CD4-positive, alpha-beta T cell treated with Interleukin-4 for 1 hour (primary cell): ENCODE results near the gene ZNFX1.
A peak's percentile ranks its signal among the peaks of the same experiment; 100 is the strongest.

Source experiments
- DNase-seq, 2 donors: peaks; one replicate each; pipeline ENCODE4 v3.0.0-alpha.2; 2020 to 2022

Gene ZNFX1

GRCh38 chr20:49278818-49279676 lies 1.2 kb upstream of the ZNFX1 start:
- DNase-seq = peak in 1 of 2 donors; percentile 42

- no peak for DNase-seq
These were observed 146 bp downstream of the ZNFX1 start for GRCh38 chr20:49277786-49278035.

- DNase-seq = peak in 1 of 2 donors; percentile 22
These were observed 684 bp downstream of the ZNFX1 start for GRCh38 chr20:49276961-49277785.

- DNase-seq = peak; percentile 54 to 56
These were observed 1.5 kb downstream of the ZNFX1 start for GRCh38 chr20:49276161-49276960.

- no peak for DNase-seq
These were observed 2.2 kb downstream of the ZNFX1 start for GRCh38 chr20:49275636-49276035.

GRCh38 chr20:49275216-49275615 lies 2.6 kb downstream of the ZNFX1 start:
- no peak for DNase-seq

GRCh38 chr20:49273696-49274277 lies 4.1 kb downstream of the ZNFX1 start:
- DNase-seq = no peak

GRCh38 chr20:49272654-49273053 lies 5.2 kb downstream of the ZNFX1 start:
- DNase-seq = no peak

GRCh38 chr20:49270736-49271135 lies 7.1 kb downstream of the ZNFX1 start:
- no peak for DNase-seq

- no peak for DNase-seq
These were observed 7.7 kb downstream of the ZNFX1 start for GRCh38 chr20:49270177-49270576.

- DNase-seq = no peak
These were observed 9.1 kb downstream of the ZNFX1 start for GRCh38 chr20:49268600-49269365.

- peak in 1 of 2 donors; percentile 55 for DNase-seq
These were observed 10.5 kb downstream of the ZNFX1 start for GRCh38 chr20:49267327-49267726.

GRCh38 chr20:49262444-49262843 lies 15.4 kb downstream of the ZNFX1 start:
- no peak for DNase-seq

- no peak for DNase-seq
These were observed 16.7 kb downstream of the ZNFX1 start for GRCh38 chr20:49261173-49261572.

- no peak for DNase-seq
These were observed 17.6 kb downstream of the ZNFX1 start for GRCh38 chr20:49260218-49260617.

- no peak for DNase-seq
These were observed 18.1 kb downstream of the ZNFX1 start for GRCh38 chr20:49259799-49260198.

GRCh38 chr20:49259284-49259683 lies 18.6 kb downstream of the ZNFX1 start:
- DNase-seq = no peak

- no peak for DNase-seq
These were observed 21.6 kb downstream of the ZNFX1 start for GRCh38 chr20:49256261-49256660.

- DNase-seq = no peak
These were observed 25.1 kb downstream of the ZNFX1 start for GRCh38 chr20:49252556-49253350.

- no peak for DNase-seq
These were observed 28.8 kb downstream of the ZNFX1 start for GRCh38 chr20:49248879-49249665.
